Colon (tissue), 2 donors: Measurements from ENCODE around the gene MEIS1.

ENCODE experiments used
- FAIRE-seq: peaks from 2 replicates; lab custom pipeline; 2012; peaks lifted over from hg19 to GRCh38; lab: Jason Lieb, UNC
- donor health status: control.
- donor health status: control.

The MEIS1 gene

DNA sequence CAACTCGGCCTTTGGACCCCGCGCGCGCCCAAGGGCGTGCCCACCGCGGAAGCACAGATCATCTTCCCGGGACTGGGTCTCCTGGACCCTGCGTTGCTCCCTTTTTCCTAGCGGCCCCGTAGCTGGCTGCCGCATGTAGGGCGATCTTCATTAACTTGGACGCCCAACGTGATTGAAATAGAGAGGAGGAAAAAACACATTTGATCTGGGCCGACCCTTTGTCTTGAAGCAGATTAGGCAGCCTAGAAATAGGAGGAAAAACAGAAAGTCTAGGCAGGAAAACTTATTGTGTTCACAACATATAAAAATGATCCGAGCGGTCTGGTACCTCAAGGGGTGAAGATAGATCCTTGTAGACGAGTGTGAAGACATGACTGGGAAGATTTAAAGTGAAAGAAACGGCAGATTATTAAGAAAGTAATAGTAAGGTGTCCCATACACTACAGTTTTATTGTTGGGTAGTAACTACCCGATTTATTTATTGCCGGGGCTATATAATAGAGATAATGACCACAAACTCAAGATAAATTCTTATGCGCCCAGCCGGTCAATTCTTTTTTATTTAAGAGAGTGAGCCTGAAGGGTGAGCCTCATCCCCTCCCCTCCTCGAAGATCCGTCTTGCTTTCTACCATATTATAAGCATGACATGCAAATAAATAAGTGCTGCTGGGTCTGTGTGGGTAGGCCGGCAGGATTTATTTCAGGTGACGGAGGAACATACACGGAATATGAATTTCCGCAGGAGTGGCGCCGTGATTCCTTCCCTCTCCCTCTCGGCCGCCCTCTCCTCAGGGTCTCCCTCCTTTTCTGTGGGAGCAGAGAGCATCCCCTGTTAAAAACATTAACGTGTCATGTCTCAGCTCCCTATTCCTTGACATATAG lies 147.4 kb downstream of the MEIS1 start:
- no peak for FAIRE-seq

GRCh38 chr2:66582987-66583880 lies 148.3 kb downstream of the MEIS1 start:
- no peak for FAIRE-seq

DNA sequence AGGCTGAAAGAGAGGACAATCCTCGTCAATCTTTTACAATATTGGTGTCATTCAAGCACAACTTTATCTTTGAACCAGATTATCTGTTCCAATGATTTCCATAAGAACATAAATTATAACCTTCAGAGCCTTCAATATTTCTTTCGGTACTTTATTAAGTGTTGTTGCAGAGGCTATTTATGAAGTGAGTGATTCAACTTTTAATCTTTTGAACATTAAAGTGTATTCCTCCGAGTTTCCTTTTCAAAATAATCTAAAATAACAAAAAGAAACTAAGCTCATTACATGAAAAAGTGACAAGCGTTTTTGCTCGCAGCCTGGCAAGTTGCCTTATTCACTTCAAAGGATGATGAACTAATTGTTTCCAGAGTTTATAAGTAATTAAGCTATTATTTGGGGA lies 149.0 kb downstream of the MEIS1 start:
- FAIRE-seq, result no peak

DNA sequence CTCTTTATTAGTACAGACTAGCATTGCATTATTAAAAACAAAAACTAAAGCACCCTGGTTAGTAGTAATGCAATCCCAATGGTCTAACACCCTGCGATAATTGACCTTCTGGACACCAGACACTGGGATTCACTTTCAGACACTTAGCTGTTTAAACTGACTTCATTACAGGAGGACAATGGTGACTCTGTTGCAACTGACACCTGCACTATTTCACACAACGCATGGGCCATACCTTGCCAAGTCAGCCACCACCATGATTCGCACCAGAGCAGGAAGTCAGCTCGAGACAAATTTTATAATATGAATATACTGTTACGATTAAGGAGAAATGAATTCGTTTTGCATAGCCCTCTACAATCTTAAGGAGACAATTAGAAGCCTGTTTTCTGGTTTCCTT lies 150.7 kb downstream of the MEIS1 start:
- FAIRE-seq, result no peak

DNA sequence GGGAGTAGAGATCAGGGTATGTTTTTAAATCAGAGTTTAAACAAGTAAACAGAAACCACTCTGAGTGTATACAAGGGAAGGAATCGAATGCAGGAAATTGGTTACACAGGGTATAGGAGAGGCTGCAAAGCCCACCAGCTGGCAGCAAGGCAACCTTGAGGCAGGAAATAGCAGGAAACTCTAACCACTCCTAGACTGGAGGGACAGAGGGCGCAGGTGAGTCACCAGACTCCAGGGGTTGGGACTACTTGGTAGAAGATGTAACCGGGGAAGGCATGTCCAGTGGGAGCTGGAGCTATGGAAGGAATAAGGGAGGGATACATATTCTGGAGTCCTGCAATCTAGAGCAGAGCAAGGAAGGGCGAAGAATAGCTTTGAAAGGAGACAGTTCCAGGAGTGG lies 152.3 kb downstream of the MEIS1 start:
- FAIRE-seq, result no peak

- no peak for FAIRE-seq
Observed at GRCh38 chr2:66594001-66594400, 159.1 kb downstream of the MEIS1 start.

- no peak for FAIRE-seq
Observed at GRCh38 chr2:66595556-66595955, 160.6 kb downstream of the MEIS1 start.

DNA sequence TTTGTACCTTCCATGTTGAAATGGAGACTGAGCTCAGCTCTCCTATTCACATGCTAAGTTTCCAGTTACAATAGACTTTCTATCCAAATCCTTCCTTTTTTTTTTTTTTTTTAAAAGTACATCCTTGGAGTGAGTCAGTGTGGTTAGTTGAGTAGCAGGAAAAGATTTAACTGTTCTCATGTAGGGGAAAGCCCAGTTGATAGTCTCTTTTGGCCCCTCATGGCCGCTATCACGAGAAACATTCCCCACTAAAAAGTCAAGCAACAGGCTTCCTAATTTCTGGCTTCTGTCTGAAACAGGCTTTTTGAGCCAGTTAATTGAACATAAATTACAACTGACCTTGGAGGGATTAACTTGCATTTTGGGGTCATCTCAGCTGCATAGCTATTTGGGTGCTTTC lies 161.3 kb downstream of the MEIS1 start:
- no peak for FAIRE-seq

GRCh38 chr2:66601624-66602023 lies 166.7 kb downstream of the MEIS1 start:
- FAIRE-seq, result no peak

GRCh38 chr2:66602341-66602740 lies 167.4 kb downstream of the MEIS1 start:
- no peak for FAIRE-seq

- no peak for FAIRE-seq
Observed at GRCh38 chr2:66604326-66604725, 169.4 kb downstream of the MEIS1 start.

GRCh38 chr2:66604976-66605375 lies 170.1 kb downstream of the MEIS1 start:
- FAIRE-seq, result no peak

GRCh38 chr2:66607152-66607551 lies 172.2 kb downstream of the MEIS1 start:
- no peak for FAIRE-seq
